Measurements from ENCODE around the gene ISLR2.
A peak's percentile ranks its signal among the peaks of the same experiment; 100 is the strongest.
"Not testable (repeated sequence)": the region's sequence is repeated elsewhere in the genome, so short reads cannot be mapped to it uniquely, and the experiment has no call there.

ISLR2 gene

GRCh38 chr15:74156678-74157411 lies 26.5 kb downstream of the ISLR2 start:
- DNase-seq (ENCODE audit: low spot score), result peak; percentile 97

- DNase-seq (ENCODE audit: low spot score), result peak; percentile 58
Measured at GRCh38 chr15:74157868-74158827, 27.8 kb downstream of the ISLR2 start.

- DNase-seq (ENCODE audit: low spot score), result no peak
Measured at GRCh38 chr15:74158855-74159650, 28.7 kb downstream of the ISLR2 start.

- peak; percentile 72 for DNase-seq (ENCODE audit: low spot score)
Measured at GRCh38 chr15:74159773-74160172, 29.4 kb downstream of the ISLR2 start.

- DNase-seq (ENCODE audit: low spot score), result not testable (repeated sequence)
Measured at GRCh38 chr15:74160390-74160789, 30.0 kb downstream of the ISLR2 start.

- not testable (repeated sequence) for DNase-seq (ENCODE audit: low spot score)
Measured at GRCh38 chr15:74162195-74162536, 31.8 kb downstream of the ISLR2 start.

- DNase-seq (ENCODE audit: low spot score), result no peak
Measured at GRCh38 chr15:74165461-74165860, 35.1 kb downstream of the ISLR2 start.

GRCh38 chr15:74167891-74168331 lies 37.5 kb downstream of the ISLR2 start:
- DNase-seq (ENCODE audit: low spot score), result no peak

- DNase-seq (ENCODE audit: low spot score), result no peak
Measured at GRCh38 chr15:74168711-74169126, 38.3 kb downstream of the ISLR2 start.

- no peak for DNase-seq (ENCODE audit: low spot score)
Measured at GRCh38 chr15:74170071-74170844, 39.9 kb downstream of the ISLR2 start.

GRCh38 chr15:74170875-74171578 lies 40.6 kb downstream of the ISLR2 start:
- no peak for DNase-seq (ENCODE audit: low spot score)

- DNase-seq (ENCODE audit: low spot score), result no peak
Measured at GRCh38 chr15:74171965-74172541, 41.7 kb downstream of the ISLR2 start.

GRCh38 chr15:74172701-74173379 lies 42.5 kb downstream of the ISLR2 start:
- DNase-seq (ENCODE audit: low spot score), result peak; percentile 74

- peak; percentile 65 for DNase-seq (ENCODE audit: low spot score)
Measured at GRCh38 chr15:74173380-74174218, 43.2 kb downstream of the ISLR2 start, which contains the start of gene ISLR. Gene ISLR, plus strand, starts transcription at chr15:74173710. Its CDS starts 1,149 bp downstream, at chr15:74174859.

- no peak for DNase-seq (ENCODE audit: low spot score)
Measured at GRCh38 chr15:74174219-74174957, 44.0 kb downstream of the ISLR2 start.

- no peak for DNase-seq (ENCODE audit: low spot score)
Measured at GRCh38 chr15:74174958-74175253, 44.5 kb downstream of the ISLR2 start.

GRCh38 chr15:74175271-74176191 lies 45.1 kb downstream of the ISLR2 start:
- no peak for DNase-seq (ENCODE audit: low spot score)
